ENCODE measurements around the gene RAPGEF3.

DNA sequence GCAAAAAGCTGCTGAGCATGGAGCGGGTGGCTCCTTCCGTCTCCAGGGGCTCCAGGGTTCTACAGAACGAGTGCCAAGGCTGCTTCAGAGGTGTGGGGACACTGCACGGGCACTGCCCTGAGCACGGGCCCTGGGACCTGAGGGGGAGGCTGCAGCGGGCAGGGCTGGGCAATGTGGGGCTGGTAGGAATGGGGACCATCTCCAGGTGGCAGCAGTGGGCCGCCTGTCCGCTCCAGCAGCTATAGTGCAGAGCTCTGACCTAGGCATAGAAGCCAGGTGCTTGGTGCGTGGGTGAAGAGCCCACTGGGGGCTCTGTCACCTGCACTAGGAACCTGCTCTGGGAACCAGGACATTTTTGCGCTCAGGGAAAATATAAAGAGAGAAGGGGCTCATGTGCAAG, 38.8 kb upstream of the RAPGEF3 start:
- TF ChIP-seq POLR2A (IDR thresholded peaks at IDR 0.05; ENCODE audit: low read depth, low read length): no peak
- TF ChIP-seq TAF1 (IDR thresholded peaks at IDR 0.05; ENCODE audit: borderline replicate concordance, low read depth, low read length): no peak
- no peak for TF ChIP-seq POLR2AphosphoS5 (IDR thresholded peaks at IDR 0.05; ENCODE audit: low read depth, low read length)
